Dendritic cell treated with granulocyte-macrophage colony-stimulating factor and Interleukin-4, amounts not matched to agents 40 ng/mL and 50 ng/mL, for 4 days (primary cell): ENCODE data around the gene POU6F2.
"Not testable (repeated sequence)": the region's sequence is repeated elsewhere in the genome, so short reads cannot be mapped to it uniquely, and the experiment has no call there.

ENCODE experiments used
- H3K27ac Mint-ChIP-seq: one replicate; pipeline ENCODE4 v1.8.0; 2022; ENCODE audit warnings: mild to moderate bottlenecking, mixed read lengths
- H3K27me3 Mint-ChIP-seq: one replicate; pipeline ENCODE4 v1.8.0; 2022; ENCODE audit warnings: mild to moderate bottlenecking, mixed read lengths
- H3K36me3 Mint-ChIP-seq: one replicate; pipeline ENCODE4 v1.8.0; 2022; ENCODE audit warnings: low read depth, mixed read lengths
- H3K4me1 Mint-ChIP-seq: one replicate; pipeline ENCODE4 v1.8.0; 2022; ENCODE audit warnings: low read depth, mixed read lengths
- H3K4me3 Mint-ChIP-seq: one replicate; pipeline ENCODE4 v1.8.0; 2022; ENCODE audit warnings: mild to moderate bottlenecking, moderate library complexity, mixed read lengths
- H3K9me3 Mint-ChIP-seq: one replicate; pipeline ENCODE4 v1.8.0; 2022; ENCODE audit warnings: mixed read lengths
- intact Hi-C: fragments of 100-400 bp; cut with micrococcal nuclease; formaldehyde crosslinking; loops from one replicate; pipeline ENCODE4 v1.15.0; 2022

POU6F2 gene

DNA sequence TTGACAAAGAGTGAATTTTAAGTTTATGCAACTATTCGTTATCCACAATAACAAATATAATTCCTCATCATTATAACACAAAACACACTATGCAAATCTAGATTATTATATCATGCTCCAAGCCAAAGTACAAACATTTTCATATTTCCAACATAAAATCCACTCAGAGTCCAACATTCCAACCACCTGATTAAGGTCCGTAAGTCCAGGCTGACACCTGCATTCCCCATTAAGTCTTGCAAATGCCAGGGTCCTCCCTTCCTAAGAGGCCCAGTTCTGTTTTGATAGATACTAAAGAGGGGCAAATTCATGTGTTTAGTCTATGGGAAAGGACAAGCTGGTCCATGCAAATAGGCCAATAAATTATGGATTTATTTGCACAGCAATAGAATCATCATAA lies 206.1 kb downstream of the POU6F2 start:
- Mint-ChIP-seq H3K27me3 (no peaks in the 10 kb centered on the region), H3K4me3 (no peak overlapping the region), H3K9me3 (no peaks in the 10 kb centered on the region), H3K36me3 (no peaks in the 10 kb centered on the region), H3K27ac (no peak overlapping the region), H3K4me1 (no peaks in the 10 kb centered on the region)
- intact Hi-C loops: no loop called here

- Mint-ChIP-seq H3K36me3 (no peaks in the 10 kb centered on the region), H3K9me3 (no peaks in the 10 kb centered on the region)
- intact Hi-C loops: no loop called here
These were observed 206.7 kb downstream of the POU6F2 start for GRCh38 chr7:39184391-39184790.

GRCh38 chr7:39186131-39186530 lies 208.4 kb downstream of the POU6F2 start:
- H3K27ac Mint-ChIP-seq: no peak overlapping the region
- no peak overlapping the region for H3K4me3 Mint-ChIP-seq
- no peaks in the 10 kb centered on the region for H3K4me1 Mint-ChIP-seq
- H3K36me3 Mint-ChIP-seq: no peaks in the 10 kb centered on the region
- no peaks in the 10 kb centered on the region for H3K9me3 Mint-ChIP-seq
- intact Hi-C loops: no loop called here
- no peaks in the 10 kb centered on the region for H3K27me3 Mint-ChIP-seq

More at GRCh38 chr7:39184391-39184790, 206.7 kb downstream of the POU6F2 start:
- no peaks in the 10 kb centered on the region for H3K4me1 Mint-ChIP-seq
- no peak overlapping the region for H3K4me3 Mint-ChIP-seq
- no peaks in the 10 kb centered on the region for H3K27me3 Mint-ChIP-seq
- no peak overlapping the region for H3K27ac Mint-ChIP-seq

- no peaks in the 10 kb centered on the region for H3K27me3 Mint-ChIP-seq
- no peak overlapping the region for H3K27ac Mint-ChIP-seq
- no peaks in the 10 kb centered on the region for H3K4me1 Mint-ChIP-seq
- no peaks in the 10 kb centered on the region for H3K9me3 Mint-ChIP-seq
- no peaks in the 10 kb centered on the region for H3K36me3 Mint-ChIP-seq
- no peak overlapping the region for H3K4me3 Mint-ChIP-seq
- intact Hi-C loops: no loop called here
These were observed 209.0 kb downstream of the POU6F2 start for GRCh38 chr7:39186671-39187070.

GRCh38 chr7:39187130-39187529 lies 209.4 kb downstream of the POU6F2 start:
- no peak overlapping the region for H3K4me3 Mint-ChIP-seq
- no peaks in the 10 kb centered on the region for H3K4me1 Mint-ChIP-seq
- no peaks in the 10 kb centered on the region for H3K9me3 Mint-ChIP-seq
- no peaks in the 10 kb centered on the region for H3K36me3 Mint-ChIP-seq
- no peak overlapping the region for H3K27ac Mint-ChIP-seq
- no peaks in the 10 kb centered on the region for H3K27me3 Mint-ChIP-seq
- intact Hi-C loops: no loop called here

DNA sequence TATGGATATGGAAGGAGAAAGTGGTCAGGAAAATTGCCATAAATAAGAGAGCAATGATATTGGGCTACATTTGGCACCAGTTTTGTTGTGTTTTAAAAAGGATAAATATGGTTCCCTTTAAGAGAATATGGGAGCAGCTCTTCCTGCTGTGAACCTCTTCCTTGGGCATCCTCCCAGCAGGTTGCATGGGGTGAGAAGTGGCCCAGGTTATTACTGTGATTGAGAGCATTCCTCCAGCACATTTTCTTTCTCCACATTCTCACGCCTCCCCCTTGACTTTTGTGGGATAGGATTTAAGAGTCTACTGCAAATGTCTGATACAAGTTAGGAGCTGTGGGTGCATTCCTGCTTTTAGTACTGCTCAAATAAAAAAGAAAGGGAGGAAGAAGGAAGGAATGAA lies 214.8 kb downstream of the POU6F2 start:
- Mint-ChIP-seq H3K9me3 (no peaks in the 10 kb centered on the region), H3K36me3 (no peaks in the 10 kb centered on the region), H3K4me1 (no peaks in the 10 kb centered on the region), H3K27ac (no peak overlapping the region), H3K4me3 (no peak overlapping the region), H3K27me3 (no peaks in the 10 kb centered on the region)
- intact Hi-C loops: no loop called here

- H3K36me3 Mint-ChIP-seq, H3K9me3 Mint-ChIP-seq, H3K27me3 Mint-ChIP-seq: not testable (repeated sequence)
These were observed 216.7 kb downstream of the POU6F2 start for GRCh38 chr7:39194388-39194787.

GRCh38 chr7:39195967-39196366 lies 218.3 kb downstream of the POU6F2 start:
- intact Hi-C loops: no loop called here
- Mint-ChIP-seq H3K27me3 (no peaks in the 10 kb centered on the region), H3K4me1 (no peaks in the 10 kb centered on the region), H3K27ac (no peak overlapping the region), H3K4me3 (no peak overlapping the region), H3K9me3 (no peaks in the 10 kb centered on the region), H3K36me3 (no peaks in the 10 kb centered on the region)

More at GRCh38 chr7:39194388-39194787, 216.7 kb downstream of the POU6F2 start:
- H3K27ac Mint-ChIP-seq, H3K4me3 Mint-ChIP-seq, intact Hi-C loops, H3K4me1 Mint-ChIP-seq: not testable (repeated sequence)

DNA sequence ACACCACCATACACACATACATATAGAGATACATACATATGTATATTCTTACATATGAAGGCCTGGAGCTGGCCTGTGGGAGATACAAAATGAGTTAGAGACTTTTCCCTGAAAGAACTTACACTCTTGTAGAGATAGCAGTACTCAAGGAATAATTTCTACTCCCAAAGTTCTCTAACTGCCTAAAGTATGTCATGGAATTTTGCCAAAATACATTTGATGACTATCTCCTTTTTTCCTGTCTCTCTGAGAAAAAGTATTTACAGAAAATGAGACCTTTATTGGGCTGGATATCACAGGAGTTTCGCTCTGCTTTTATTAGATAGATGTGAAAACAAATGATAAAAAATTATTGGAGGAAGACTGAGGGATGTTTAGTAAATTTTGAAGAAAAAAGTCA lies 220.1 kb downstream of the POU6F2 start:
- Mint-ChIP-seq H3K4me1 (no peaks in the 10 kb centered on the region), H3K36me3 (no peaks in the 10 kb centered on the region), H3K9me3 (no peaks in the 10 kb centered on the region), H3K4me3 (no peak overlapping the region), H3K27me3 (no peaks in the 10 kb centered on the region), H3K27ac (no peak overlapping the region)
- intact Hi-C loops: no loop called here

DNA sequence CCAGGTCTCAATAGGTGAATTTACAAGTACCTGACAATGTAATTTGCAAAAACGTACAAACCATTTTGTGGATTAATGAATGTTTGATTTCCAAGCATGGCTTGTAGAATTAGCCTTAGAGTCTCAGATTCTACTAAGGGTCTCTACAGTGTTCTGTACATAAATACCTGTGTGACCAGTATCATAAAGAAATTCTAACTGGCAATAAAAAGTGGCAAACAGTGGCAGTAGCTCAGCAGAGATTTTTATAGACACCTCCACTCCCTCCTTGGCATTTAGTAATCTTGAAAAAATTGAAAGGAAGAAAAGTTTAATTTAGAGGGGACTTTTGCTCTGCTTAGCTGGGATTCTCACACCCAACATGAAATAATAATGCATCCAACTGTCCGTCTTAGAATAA lies 220.8 kb downstream of the POU6F2 start:
- H3K4me3 Mint-ChIP-seq: no peak overlapping the region
- H3K27ac Mint-ChIP-seq: no peak overlapping the region
- H3K4me1 Mint-ChIP-seq: no peaks in the 10 kb centered on the region
- intact Hi-C loops: no loop called here
- H3K27me3 Mint-ChIP-seq: no peaks in the 10 kb centered on the region
- H3K36me3 Mint-ChIP-seq: no peaks in the 10 kb centered on the region
- H3K9me3 Mint-ChIP-seq: no peaks in the 10 kb centered on the region

DNA sequence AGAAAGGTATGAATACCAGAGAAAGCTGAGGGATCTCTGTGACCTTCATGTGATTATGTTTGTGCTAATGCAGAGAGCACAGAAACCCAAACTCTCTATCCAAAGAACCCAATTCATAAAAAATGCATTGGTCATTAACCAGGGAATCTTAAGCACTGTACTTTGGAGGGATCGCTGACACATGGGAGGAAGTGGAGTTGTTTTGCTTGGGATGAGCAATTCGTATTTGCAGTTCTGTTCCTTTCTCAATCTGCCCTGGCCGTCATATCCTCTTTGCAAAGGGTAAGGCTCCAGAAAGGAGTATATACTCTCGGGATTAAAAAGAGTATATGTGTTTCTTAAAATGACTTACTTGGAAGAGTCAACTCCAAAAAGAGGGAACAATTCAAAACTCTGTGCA lies 221.3 kb downstream of the POU6F2 start:
- H3K4me1 Mint-ChIP-seq: no peaks in the 10 kb centered on the region
- no peaks in the 10 kb centered on the region for H3K9me3 Mint-ChIP-seq
- H3K4me3 Mint-ChIP-seq: no peak overlapping the region
- no peak overlapping the region for H3K27ac Mint-ChIP-seq
- no peaks in the 10 kb centered on the region for H3K36me3 Mint-ChIP-seq
- intact Hi-C loops: no loop called here
- no peaks in the 10 kb centered on the region for H3K27me3 Mint-ChIP-seq

GRCh38 chr7:39199951-39200350 lies 222.2 kb downstream of the POU6F2 start:
- H3K4me3 Mint-ChIP-seq: no peak overlapping the region
- intact Hi-C loops: no loop called here
- no peaks in the 10 kb centered on the region for H3K27me3 Mint-ChIP-seq
- no peaks in the 10 kb centered on the region for H3K36me3 Mint-ChIP-seq
- H3K4me1 Mint-ChIP-seq: no peaks in the 10 kb centered on the region
- H3K27ac Mint-ChIP-seq: no peak overlapping the region
- no peaks in the 10 kb centered on the region for H3K9me3 Mint-ChIP-seq

DNA sequence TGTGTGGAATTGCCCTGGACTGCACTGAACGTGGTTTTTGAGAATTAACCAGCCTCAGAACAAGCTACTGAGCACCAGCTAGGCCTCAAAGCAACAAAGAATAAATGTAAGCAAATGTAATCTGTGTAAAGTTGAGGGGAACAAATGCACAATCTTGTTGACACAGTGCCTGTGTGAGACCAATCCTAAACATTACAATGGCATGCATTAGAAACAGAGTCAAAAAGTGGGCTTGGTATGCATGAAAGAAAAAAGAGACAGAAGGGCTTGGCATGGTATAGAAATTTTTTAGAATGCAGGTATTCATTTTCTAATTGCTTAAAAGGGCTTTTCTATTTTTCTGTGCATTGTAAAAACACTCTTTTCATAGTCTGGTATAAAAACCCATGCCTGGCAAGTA lies 224.3 kb downstream of the POU6F2 start:
- no peaks in the 10 kb centered on the region for H3K9me3 Mint-ChIP-seq
- no peaks in the 10 kb centered on the region for H3K27me3 Mint-ChIP-seq
- no peaks in the 10 kb centered on the region for H3K4me1 Mint-ChIP-seq
- no peak overlapping the region for H3K27ac Mint-ChIP-seq
- no peak overlapping the region for H3K4me3 Mint-ChIP-seq
- intact Hi-C loops: no loop called here
- no peaks in the 10 kb centered on the region for H3K36me3 Mint-ChIP-seq

DNA sequence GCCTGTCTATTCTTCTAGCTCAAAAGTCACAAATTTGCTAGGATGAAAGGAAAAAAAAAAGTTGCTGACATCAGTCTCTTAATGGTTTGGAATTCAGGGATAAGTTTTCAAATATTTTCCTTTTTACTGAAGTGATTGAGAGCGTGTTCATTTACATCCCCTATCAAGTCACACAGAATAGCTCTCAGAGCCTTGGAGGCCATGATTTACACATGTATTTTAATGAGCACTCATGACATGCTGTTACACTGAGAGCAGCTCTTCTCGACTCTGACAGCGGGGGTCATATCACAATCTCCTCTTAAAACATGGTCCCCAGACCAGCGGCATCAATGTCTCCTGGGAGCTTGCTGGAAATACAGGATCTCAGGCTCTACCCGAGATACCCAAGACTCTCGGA lies 232.7 kb downstream of the POU6F2 start:
- Mint-ChIP-seq H3K36me3 (no peaks in the 10 kb centered on the region), H3K27me3 (no peaks in the 10 kb centered on the region), H3K9me3 (no peaks in the 10 kb centered on the region), H3K4me1 (no peaks in the 10 kb centered on the region), H3K27ac (no peak overlapping the region), H3K4me3 (no peak overlapping the region)
- intact Hi-C loops: no loop called here

GRCh38 chr7:39211581-39211980 lies 233.9 kb downstream of the POU6F2 start:
- Mint-ChIP-seq H3K36me3 (no peaks in the 10 kb centered on the region), H3K9me3 (no peaks in the 10 kb centered on the region), H3K4me3 (no peak overlapping the region), H3K27me3 (no peaks in the 10 kb centered on the region), H3K27ac (no peak overlapping the region), H3K4me1 (no peaks in the 10 kb centered on the region)
- intact Hi-C loops: no loop called here

DNA sequence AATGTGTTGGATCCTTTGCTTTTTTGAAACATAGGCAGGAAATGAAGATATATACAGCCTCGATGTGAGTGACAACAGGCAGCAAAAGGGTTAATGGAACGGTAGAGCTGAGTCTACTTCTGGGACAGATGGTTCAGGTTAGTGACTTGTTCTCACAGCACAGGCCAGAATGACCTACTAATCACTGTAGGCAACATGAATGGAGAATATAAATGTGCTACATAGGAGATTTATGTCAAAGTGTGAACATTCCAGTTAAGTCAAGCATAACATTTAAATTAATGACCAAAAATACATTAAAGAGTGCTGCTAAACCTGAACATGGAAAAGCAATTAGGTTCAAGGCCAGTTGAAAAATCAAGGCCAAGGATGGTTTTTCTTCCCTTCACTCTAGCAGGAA lies 235.2 kb downstream of the POU6F2 start:
- Mint-ChIP-seq H3K27ac (no peak overlapping the region), H3K27me3 (no peaks in the 10 kb centered on the region), H3K36me3 (no peaks in the 10 kb centered on the region), H3K4me3 (no peak overlapping the region), H3K9me3 (no peaks in the 10 kb centered on the region), H3K4me1 (no peaks in the 10 kb centered on the region)
- intact Hi-C loops: no loop called here
